Measurements from ENCODE around the gene EML6.

DNA sequence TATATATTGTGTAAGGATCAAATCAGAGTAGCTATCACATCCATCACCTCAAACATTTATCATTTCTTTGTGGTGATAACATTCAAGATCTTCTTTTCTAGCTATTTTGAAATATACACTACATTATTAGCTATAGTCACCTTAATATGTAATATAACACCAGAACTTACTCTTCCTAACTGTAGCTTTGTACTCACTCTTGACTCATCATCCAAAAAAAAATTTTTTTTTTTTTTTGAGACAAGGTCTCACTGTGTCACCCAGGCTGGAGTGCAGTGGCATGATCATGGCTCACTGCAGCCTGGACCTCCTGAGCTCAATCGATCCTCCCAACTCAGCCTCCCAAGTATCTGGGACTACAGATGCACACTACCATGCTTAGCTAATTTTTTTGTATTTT is 153.3 kb downstream of the EML6 start:
- TF ChIP-seq NR3C1 (IDR thresholded peaks at IDR 0.05) (no peak), MAZ (IDR thresholded peaks at IDR 0.05; ENCODE audit: borderline replicate concordance, low read depth, low read length) (no peak), POLR2A (IDR thresholded peaks at IDR 0.05; ENCODE audit: low read length) (no peak), JUN (IDR thresholded peaks at IDR 0.05) (no peak), RCOR1 (IDR thresholded peaks at IDR 0.05; ENCODE audit: low read depth, low read length) (no peak), ESRRA (IDR thresholded peaks at IDR 0.05; ENCODE audit: borderline replicate concordance, low read length) (no peak), RAD21 (conservative IDR thresholded peaks at IDR 0.05 in 1 of 2, IDR thresholded peaks at IDR 0.05 in 1 of 2) (no peak)
- TF ChIP-seq, protein P1, sequence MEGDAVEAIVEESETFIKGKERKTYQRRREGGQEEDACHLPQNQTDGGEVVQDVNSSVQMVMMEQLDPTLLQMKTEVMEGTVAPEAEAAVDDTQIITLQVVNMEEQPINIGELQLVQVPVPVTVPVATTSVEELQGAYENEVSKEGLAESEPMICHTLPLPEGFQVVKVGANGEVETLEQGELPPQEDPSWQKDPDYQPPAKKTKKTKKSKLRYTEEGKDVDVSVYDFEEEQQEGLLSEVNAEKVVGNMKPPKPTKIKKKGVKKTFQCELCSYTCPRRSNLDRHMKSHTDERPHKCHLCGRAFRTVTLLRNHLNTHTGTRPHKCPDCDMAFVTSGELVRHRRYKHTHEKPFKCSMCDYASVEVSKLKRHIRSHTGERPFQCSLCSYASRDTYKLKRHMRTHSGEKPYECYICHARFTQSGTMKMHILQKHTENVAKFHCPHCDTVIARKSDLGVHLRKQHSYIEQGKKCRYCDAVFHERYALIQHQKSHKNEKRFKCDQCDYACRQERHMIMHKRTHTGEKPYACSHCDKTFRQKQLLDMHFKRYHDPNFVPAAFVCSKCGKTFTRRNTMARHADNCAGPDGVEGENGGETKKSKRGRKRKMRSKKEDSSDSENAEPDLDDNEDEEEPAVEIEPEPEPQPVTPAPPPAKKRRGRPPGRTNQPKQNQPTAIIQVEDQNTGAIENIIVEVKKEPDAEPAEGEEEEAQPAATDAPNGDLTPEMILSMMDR (IDR thresholded peaks at IDR 0.05), result no peak

Measured in A549 (cell line).